GM21423 (cell line): ENCODE results near the gene TMEM87B.

Experiments
- ATAC-seq: cut with Tn5 transposase; IDR thresholded peaks from one replicate; pipeline ENCODE4 v1.9.1; 2021; ENCODE audit warnings: mild to moderate bottlenecking, moderate library complexity; ENCODE audit not compliant: unreplicated experiment

The TMEM87B gene, protein sequence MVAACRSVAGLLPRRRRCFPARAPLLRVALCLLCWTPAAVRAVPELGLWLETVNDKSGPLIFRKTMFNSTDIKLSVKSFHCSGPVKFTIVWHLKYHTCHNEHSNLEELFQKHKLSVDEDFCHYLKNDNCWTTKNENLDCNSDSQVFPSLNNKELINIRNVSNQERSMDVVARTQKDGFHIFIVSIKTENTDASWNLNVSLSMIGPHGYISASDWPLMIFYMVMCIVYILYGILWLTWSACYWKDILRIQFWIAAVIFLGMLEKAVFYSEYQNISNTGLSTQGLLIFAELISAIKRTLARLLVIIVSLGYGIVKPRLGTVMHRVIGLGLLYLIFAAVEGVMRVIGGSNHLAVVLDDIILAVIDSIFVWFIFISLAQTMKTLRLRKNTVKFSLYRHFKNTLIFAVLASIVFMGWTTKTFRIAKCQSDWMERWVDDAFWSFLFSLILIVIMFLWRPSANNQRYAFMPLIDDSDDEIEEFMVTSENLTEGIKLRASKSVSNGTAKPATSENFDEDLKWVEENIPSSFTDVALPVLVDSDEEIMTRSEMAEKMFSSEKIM

DNA sequence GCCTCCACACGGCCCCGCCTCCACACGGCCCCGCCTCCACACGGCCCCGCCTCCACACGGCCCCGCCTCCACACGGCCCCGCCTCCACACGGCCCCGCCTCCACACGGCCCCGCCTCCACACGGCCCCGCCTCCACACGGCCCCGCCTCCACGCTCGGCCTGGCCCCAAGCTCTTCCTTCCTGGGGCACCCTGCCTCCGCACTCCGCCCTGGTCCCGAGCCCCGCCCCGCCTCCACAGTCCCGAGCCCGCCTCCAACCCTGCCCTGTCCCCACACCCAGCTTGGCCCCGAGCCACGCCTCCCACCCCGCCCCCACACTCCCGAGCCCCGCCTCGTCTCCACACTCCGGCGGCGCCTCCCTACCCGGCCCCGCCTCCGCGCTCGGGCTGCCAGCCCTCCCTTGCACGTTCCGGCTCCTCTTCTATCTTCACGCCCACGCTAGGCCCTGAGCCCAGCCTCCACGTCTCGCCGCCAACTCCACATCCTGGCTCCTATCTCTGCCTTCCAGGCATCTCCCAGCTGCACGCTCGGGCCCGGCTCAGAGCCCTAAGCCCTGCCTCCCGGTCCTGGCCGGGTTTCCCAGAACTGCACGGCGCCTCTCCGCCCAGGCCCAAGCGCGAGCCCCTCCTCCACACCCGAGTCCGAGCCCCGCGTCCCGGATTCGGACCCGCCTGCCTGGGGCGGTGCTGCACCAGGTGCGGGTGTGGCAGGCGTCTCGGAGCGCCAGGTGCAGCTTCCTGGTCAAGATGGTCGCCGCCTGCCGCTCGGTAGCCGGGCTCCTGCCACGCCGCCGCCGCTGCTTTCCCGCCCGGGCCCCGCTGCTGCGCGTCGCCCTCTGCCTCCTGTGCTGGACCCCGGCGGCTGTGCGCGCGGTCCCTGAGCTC is at the start of gene TMEM87B:
TSS of gene TMEM87B (plus strand) at position 423 of the 883 bp plus-strand sequence. CDS start at position 746, 323 bp downstream.
- ATAC-seq: peak; percentile 67

DNA sequence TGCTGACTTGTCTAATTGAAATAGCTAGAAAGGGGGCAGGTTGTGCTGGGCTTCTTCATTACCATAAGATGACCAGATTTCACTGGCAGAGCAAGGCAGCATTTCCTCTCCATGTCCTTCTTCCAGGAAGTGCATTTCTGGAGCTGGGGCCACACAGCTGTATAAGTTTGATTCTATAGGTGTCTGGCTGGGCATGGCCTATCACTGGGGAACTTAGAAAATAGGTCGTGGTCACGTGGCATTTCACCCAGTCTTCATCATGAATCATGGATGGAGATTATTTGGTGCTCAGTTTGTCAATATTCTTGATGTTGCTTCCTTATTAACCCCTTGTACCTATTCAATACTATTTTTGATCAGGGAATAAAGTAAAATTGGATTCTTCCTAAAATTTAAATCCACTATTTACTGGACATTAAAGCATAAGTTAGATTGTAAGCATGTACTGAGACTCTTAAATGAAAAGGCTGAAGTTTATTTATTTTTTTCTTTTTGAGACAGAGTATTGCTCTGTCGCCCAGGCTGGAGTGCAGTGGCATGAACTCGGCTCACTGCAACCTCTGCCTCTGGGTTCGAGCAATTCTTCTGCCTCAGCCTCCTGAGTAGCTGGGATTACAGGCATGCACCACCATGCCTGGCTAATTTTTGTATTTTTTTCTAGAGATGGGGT is 49.5 kb upstream of the TMEM87B start:
- ATAC-seq: no peak

DNA sequence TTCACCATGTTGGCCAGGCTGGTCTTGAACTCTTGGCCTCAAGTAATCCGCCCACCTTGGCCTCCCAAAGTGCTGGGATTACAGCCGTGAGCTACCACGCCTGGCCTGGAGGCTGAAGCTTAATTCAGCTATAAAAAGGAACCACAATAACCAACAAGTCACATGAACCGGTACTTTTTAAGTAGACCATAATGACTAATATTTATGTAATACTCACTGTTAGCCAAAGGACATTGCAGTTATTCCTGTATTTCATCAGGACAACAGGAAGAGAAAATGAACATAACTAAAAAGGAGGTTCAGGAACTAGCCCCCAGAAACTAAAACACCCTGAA is 49.0 kb upstream of the TMEM87B start:
- ATAC-seq: no peak

DNA sequence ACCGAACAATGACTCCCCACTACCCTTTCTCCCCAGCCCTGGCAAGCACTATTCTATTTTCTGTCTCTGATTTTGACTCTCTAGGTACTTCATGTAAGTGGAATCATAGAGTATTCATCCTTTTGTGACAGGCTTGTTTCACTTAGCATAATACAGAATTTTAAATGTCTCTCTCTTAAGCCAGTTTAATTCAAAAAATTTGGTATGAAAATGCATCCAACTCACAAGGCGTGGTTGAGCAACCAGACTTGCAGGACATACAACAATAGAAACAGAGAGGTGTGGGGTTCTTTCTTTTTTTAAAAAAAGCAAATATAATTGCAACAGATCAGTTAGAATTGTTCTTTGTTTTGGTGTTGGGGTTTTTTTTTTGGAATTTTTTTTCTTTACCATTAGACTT is 47.6 kb upstream of the TMEM87B start:
- no peak for ATAC-seq

DNA sequence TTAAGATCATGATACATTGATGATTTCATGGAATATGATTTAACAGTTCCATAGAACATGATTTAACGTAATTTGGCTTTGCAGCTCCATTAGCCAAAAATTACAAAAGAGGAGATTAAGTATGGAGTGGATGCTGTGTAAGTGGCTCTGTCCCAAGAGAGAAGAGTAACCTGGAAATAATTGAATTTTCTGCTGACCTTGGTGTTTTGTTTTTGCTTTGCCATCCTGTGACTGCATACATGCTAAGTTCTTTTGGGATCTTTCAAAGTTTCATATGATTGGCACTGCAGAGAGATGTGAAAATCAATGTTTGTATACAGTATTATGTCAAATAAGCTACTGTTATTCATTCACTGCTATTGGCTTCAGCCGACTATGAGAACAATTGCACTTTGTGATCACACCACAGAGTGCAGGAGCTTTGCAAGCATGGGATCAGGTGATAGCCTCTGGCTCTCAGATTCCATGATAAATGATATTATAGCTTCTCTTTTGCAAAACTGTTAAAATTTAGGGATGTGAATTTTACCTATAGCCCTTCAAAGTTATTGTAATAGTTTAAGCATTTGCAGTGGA is 46.1 kb upstream of the TMEM87B start:
- ATAC-seq: no peak

DNA sequence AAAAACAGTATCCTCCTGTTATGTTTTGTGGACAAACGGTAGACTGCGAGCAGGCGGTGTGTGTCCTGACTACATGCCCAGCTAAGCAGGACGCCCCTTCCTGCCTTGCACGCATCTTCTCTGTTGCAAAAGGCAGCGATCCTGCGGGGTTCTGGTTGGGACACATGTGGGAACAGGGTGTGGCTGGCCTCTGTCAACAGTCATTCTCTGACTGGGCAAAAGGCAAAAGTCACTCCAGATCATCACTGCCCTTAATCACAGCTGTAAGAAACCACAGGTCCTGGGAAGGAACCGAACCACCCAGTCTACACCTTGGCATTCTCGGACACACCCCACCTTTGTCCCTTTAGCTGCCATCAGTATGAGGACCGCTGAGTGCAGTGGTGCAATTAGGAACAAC is 44.3 kb upstream of the TMEM87B start:
- ATAC-seq: no peak

DNA sequence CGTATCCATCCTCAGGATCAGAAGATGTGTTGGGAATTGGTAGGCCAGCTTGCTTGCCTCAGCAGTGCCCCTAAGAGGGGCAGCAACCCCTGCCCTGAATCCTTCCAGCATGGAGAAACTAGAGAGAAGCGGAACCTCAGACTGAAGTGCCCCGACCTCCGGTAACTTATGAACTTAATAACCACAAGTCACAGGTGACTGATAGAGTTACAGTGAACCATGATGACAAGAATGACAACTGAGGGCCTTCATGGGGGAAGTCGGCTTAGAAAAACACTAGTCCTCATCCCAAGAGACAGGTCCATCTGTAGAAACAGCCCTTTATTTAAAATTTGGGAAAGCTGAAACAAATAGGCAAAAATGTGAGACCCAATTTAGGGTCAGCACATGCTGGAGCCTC is 42.5 kb upstream of the TMEM87B start:
- ATAC-seq: no peak

DNA sequence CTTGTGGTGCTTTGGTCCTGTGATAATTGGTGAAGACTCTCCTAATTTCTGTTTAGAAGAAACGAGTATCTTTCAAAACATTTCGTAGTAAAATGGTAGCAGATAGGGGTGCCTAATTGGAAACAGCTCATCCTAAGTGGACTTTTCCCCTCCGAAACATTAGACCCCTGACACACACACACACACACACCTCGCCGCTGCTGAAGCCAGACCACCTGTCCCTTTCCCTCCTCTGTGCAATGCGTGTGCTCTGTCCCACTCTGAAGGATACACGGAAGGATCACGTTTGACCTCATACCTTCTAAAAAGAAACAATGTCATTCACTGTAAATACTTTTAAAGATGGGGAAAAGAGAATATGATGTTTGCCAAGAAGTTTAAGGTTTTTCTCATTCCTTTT is 36.2 kb upstream of the TMEM87B start:
- no peak for ATAC-seq

DNA sequence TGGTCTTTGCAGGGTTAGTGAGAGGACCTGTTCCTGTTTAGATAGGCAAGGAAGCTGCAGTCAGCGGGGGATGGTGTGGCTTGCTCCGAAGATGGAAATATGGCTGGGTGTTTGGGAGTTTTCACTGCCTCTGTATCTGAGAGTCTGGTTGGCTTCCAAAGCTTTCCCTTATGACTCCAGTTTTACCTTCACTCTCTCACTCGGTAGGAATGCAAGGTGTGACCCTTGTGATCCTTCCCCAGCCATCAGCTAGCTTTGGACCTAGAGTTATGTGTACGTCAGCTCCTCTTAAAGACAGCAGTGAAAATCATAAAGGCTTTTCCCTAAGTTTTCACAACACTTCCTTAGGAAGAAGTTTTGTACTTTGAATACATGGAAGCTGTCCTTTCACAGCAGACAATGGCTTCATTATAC is 35.5 kb upstream of the TMEM87B start:
- no peak for ATAC-seq

DNA sequence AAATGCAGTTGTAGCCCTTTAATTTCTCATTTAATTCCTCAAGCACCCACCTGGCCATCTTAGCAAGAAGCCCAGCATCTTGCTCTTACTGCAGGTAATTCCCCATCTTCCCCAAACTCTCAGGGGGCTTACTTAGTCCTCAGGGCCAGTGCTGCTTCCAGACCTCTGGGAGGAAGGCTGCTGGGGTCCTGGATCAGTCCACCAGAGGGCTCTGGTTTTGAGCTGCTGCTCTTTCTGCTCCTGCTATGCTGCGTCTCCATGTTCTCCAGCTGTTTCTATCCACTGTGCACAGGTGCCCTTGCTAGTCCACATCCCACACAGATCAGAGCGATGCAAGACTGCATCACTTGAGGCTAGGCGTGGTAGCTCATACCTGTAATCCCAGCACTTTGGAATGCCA is 34.5 kb upstream of the TMEM87B start:
- no peak for ATAC-seq

DNA sequence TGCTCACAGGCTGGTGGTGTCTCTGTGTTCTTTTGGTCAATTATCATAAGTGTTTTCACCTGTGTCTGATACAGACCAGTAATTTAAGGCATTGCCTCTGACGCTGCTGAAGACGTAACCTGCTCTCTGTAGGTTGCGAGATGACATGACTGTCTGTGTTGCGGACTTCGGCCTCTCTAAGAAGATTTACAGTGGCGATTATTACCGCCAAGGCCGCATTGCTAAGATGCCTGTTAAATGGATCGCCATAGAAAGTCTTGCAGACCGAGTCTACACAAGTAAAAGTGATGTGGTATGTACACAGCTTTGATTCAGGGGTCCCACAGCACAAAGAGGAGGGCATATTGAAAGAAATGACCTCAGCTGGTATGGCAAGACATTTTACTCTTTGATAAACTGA is 33.8 kb upstream of the TMEM87B start:
- no peak for ATAC-seq

DNA sequence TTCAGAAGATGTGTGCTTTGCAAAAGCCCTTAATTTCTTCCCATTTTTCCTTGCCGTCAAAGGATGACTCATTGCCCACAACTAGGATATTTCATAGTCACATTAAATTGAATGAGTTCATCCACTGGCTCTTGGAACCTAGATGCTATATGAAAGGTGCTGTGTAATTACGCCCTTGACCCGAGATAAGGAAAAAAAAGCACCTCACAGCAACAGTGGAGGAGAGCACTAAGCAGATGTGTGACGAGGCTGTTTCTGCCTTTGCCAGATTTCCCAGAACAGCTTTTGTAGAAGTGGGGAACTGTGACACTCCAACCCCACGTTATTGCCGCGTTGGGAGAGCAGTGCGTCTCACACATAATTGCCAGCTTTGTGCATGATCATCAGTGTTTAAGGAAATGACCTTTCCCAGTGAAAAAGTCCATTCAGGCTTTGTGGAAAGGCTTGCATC is 33.3 kb upstream of the TMEM87B start:
- ATAC-seq: no peak

DNA sequence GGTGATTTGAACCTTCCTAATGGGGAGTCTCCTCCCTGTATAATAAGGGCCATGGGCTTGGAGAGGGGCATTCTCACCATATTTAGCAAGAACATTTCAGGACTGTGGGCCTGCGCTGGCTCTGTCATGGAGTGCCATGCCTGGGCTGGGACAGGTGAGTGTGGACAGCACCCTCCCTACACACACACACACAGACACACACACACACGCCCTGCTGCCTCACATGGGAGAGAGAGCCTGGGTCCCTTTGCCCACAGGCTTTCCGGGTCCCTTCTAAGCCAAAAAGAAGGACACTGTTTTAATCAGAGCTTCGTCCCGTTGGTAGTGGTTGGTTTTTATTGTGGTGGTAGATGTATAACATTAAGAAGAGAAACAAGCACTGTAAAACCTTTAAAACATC is 31.4 kb upstream of the TMEM87B start:
- ATAC-seq: no peak

DNA sequence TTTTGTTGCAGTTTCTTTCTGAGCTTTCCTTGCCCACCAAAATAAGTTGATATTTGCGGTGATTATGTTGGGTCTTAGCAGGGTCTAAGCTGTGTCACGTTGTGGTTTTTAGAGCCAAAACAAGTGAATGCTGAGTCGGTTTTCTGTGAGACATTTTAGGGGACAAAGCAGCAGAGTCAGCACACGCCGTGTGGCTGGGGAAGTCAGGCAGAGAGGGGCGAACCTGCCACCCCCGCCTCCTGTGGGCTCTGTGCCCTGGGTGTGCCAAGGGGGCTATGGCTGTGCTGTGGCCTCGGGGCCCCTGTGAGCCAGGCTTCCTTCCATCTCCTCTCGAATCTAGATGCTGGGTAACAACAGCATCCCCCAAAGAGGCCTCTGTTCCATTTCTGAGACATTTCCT is 30.8 kb upstream of the TMEM87B start:
- ATAC-seq: no peak

DNA sequence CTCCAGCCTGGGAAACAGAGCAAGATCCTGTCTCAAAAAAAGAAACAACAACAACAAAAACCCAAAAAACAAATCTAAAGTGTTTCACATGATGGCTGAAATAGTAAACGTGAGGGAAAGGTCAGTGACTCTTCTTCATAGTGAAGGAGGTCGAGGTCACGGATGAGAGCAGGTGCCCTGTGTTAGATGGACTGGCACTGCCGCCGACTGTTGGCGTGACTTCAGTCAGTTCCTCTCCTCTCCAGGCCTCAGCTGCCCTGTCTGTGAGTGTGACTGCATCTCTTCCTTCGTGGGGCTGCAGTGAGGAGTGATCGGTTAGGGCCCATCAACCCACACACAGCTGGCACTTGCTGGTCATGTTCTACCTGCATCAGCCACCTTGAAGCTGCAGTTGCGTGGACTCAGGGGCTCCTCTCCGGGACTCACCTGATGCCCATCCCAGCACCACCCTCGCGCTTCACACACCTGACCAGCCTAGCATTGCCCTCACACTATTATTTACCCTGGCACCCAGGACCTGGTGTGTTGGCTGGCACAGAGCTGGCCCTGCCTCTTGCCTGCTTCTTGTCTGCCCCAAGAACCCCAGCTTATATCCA is 30.1 kb upstream of the TMEM87B start:
- no peak for ATAC-seq

DNA sequence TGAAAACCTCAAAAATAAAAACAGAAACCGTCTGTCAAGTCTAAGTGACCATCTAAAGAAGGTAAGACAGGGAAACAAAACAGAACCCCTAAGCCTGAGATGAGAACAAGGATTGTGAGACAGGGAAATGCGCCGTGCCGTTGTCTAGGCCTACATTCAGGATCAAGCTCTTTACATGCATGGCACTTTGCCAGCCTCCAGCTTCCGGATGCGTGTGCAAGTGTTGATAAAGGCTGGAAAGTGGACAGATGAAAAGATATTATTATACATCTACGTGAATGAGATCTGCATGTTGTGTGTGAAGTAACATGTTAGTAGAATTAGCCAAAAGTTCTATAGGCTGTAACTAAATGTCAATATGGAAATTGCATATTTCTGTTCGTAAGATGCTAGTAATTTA is 28.6 kb upstream of the TMEM87B start:
- ATAC-seq: no peak

DNA sequence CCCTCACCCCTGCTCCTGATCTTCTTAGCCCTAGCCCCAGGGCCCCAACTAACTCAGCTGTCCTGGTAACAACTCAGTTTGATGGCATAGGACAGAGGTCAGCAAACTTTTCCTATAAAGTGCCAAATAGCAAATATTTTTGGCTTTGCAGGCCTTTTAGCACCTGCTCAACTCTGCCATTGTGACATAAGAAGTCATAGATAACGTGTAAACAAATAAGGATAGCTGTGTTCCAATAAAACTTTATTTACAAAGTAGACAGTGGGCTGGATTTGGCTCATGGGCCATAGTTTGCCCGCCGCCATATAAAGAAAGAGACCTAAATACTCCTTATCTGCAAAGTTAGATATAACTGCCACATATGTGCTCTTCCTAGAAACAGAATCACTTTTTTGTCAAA is 27.3 kb upstream of the TMEM87B start:
- ATAC-seq: no peak

DNA sequence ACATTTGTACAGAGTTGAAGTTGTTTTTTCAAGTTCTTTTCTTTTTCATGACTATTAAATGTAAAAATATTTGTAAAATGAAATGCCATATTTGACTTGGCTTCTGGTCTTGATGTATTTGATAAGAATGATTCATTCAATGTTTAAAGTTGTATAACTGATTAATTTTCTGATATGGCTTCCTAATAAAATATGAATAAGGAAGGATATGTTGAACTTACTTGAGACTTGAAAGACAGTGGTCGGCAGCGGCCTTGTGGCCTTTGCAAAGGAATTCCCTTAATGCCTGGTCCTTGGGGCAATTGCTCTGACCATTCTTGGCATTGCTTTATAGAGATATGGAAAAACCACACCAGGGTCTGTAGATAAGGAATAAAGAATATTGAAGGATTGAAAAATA is 25.9 kb upstream of the TMEM87B start:
- ATAC-seq: no peak

DNA sequence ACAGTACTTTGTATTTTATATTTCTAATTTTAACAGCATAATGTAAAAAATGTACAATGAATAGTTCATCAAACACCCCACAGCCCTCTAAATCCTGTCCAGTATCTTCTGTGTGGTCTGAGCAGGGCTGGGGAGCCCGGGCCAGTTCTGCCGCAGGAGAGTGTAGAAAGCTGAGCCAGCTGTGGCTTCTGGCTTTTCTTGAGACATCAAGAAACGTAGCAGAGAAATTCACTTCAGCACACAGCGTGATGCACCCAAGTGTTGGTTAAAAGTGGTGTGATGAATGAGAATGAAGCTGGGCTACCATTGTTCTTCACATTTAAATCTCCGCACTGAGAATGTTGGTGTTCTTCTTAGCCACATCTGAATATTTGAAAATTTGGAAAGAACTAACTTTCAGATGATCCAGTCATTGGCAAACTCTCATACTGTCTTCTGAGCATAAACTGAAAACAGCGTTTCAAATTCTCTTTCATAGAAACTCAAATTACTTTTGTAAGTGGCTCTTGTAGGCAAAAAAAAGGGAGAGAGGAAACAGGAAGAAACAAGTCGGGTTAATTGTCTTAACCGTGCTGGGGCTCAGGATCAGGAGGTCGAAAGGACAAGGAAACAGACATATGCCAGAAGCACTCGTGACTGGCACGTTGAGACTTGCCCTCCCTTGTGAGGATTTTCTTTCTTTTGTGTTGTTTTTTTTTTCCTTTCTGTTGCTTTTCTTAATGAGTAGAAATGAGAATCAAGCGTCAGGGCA is 23.4 kb upstream of the TMEM87B start:
- ATAC-seq: no peak

DNA sequence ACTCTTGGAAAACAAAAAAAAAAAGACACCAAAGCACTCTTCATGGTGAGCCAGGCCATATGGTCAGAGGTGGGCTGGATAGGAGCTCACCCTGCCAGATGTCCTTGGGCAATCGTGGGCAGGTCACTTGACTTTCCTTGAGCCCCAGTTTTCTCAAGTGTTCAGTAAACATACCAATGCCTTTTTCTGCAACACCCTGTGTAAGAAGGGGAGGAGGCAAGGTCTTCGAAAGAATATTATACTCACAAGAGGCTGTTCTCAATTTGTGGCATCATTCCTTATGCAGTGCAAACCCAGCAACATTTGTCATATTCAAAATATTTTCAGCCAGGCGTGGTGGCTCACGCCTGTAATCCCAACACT is 22.9 kb upstream of the TMEM87B start:
- no peak for ATAC-seq
